COLO668 (cell line): ENCODE results near the gene HOXA9.

Experiments used
- DNase-seq: peaks from one replicate; lab custom pipeline; 2025; ENCODE audit not compliant: unreplicated experiment; lab: John Stamatoyannopoulos, UW

The HOXA9 gene

GRCh38 chr7:27143950-27144780 is 21.2 kb downstream of the HOXA9 start:
- DNase-seq: no peak

- DNase-seq: peak; percentile 72
These were observed 22.1 kb downstream of the HOXA9 start, which contains the start of gene HOXA5 for GRCh38 chr7:27143023-27143949. TSS of gene HOXA5 (minus strand) at chr7:27143681. CDS start at chr7:27143607, 74 bp downstream.

- no peak for DNase-seq
These were observed 22.7 kb downstream of the HOXA9 start for GRCh38 chr7:27142580-27143022.

GRCh38 chr7:27141923-27142579 is 23.3 kb downstream of the HOXA9 start:
- no peak for DNase-seq

GRCh38 chr7:27141137-27141922 is 24.0 kb downstream of the HOXA9 start:
- DNase-seq: no peak

GRCh38 chr7:27140126-27140857 is 25.0 kb downstream of the HOXA9 start:
- no peak for DNase-seq

- no peak for DNase-seq
These were observed 25.8 kb downstream of the HOXA9 start for GRCh38 chr7:27139334-27140125.

GRCh38 chr7:27138985-27139333 is 26.4 kb downstream of the HOXA9 start:
- no peak for DNase-seq

GRCh38 chr7:27138472-27138871 is 26.9 kb downstream of the HOXA9 start:
- DNase-seq: no peak

GRCh38 chr7:27137640-27138315 is 27.6 kb downstream of the HOXA9 start:
- DNase-seq: no peak

- DNase-seq: no peak
These were observed 30.9 kb downstream of the HOXA9 start for GRCh38 chr7:27134392-27134791.

- DNase-seq: no peak
These were observed 31.7 kb downstream of the HOXA9 start for GRCh38 chr7:27133409-27134231.

- DNase-seq: no peak
These were observed 32.4 kb downstream of the HOXA9 start for GRCh38 chr7:27132978-27133377.

- no peak for DNase-seq
These were observed 33.1 kb downstream of the HOXA9 start for GRCh38 chr7:27132214-27132613.

GRCh38 chr7:27131390-27131819 is 33.9 kb downstream of the HOXA9 start:
- no peak for DNase-seq

GRCh38 chr7:27130540-27131389 is 34.6 kb downstream of the HOXA9 start, which contains the start of gene HOXA4:
TSS of gene HOXA4 (minus strand) at chr7:27130757. CDS start at chr7:27130733, 24 bp downstream.
- peak; percentile 98 for DNase-seq
